LoVo (cell line): Measurements from ENCODE around the gene METTL23.
"Not testable (repeated sequence)": the region's sequence is repeated elsewhere in the genome, so short reads cannot be mapped to it uniquely, and the experiment has no call there.

Experiments
- DNase-seq: peaks from one replicate; pipeline ENCODE4 v3.0.0-alpha.2; 2016; ENCODE audit warnings: low spot score

Gene METTL23

DNA sequence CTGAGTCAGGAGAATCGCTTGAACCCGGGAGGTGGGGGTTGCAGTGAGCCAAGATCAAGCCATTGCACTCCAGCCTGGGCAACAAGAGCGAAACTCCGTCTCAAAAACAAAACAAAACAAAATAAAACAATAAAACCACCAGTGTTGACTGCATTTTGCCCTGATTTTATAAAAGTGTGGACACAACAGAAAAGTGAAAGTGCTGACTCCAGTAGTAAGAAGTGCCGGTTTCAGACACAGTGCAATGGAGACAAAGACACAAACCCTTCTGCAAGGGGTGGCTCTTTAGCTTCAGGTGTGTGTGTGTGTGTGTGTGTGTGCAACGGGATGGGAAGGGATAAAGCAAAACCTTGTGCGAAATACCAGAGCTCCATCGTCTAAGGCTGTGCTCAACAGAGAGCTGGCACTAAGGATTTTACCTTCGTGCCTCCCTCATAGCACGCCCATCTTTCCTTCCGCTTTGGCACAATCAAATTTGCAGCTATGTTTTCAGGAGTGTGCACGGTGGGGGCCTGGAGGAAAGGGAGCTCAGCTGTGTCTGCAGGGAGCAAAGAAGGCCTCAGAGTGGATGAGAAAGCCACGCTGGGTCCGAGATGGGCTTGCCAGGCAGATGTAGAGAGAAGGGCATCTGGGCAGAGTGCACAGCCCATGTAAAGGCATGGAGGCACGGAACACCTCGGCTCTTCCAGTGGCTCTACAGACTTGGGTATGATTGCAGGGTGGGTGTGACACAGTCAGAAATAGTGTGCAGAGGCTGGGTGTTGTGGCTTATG, 31.4 kb upstream of the METTL23 start:
- DNase-seq = no peak

DNA sequence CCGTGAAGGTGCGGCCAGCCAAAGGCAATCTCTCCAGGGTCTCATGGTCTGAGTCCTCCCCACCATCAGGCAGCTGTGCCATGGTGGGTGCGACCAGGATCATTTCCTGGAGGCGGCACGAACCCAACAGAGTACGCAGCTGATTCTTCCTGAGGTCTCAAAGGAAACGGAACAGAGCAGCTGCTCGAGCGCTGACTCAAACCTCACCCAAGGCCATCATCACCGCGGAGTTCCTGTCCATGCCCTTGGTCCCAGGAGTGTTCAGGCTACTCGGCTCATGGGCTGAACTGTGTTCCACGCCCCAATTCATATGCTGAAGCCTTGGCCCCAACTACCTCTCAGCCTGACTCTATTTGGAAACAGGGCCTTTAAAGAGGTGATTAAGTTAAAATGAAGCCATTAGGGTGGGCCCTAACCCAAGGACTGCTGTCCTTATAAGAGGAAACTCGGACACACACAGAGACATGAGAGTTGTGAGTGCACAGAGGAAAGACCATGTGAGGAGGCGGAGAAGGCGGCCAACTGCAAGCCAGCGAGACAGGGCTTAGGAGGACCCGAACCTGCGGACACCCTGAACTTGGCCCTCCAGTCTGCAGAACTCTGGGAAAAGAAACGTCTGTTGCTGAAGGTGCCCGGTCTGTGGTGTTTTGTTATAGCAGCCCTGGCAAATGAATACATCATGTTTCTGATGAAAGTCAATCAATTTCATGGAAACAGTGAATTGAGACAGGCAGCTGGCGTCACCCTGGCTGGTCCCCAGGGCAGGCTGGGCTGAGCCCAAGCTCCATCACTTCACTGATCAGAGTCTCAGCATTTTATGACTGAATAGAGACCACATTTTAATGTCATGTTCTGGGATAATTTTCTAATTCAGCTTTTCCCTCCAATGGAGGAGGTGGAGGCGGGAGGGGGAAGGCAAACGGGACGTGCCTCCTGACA, 29.6 kb upstream of the METTL23 start:
- DNase-seq = no peak

GRCh38 chr17:76697702-76698465, 28.8 kb upstream of the METTL23 start:
- DNase-seq = no peak

- DNase-seq = not testable (repeated sequence)
Measured at GRCh38 chr17:76698466-76698977, 28.1 kb upstream of the METTL23 start.

DNA sequence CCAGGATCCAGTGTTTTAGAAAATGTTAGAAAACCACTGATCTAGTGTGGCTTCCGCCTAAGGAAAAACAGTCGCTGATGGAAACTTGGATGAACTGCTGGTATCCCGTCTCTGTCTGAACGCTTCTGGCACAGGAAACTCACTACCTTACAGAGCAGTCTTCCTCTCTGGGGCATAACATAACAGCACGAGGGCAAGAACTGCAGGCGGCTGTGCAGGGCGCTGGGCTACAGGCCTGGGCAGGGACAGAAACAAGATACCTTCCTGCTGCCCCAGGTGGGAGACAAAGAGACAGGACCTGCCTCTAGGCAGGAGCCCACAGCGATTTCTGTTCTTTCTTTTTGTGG, 26.4 kb upstream of the METTL23 start:
- no peak for DNase-seq

DNA sequence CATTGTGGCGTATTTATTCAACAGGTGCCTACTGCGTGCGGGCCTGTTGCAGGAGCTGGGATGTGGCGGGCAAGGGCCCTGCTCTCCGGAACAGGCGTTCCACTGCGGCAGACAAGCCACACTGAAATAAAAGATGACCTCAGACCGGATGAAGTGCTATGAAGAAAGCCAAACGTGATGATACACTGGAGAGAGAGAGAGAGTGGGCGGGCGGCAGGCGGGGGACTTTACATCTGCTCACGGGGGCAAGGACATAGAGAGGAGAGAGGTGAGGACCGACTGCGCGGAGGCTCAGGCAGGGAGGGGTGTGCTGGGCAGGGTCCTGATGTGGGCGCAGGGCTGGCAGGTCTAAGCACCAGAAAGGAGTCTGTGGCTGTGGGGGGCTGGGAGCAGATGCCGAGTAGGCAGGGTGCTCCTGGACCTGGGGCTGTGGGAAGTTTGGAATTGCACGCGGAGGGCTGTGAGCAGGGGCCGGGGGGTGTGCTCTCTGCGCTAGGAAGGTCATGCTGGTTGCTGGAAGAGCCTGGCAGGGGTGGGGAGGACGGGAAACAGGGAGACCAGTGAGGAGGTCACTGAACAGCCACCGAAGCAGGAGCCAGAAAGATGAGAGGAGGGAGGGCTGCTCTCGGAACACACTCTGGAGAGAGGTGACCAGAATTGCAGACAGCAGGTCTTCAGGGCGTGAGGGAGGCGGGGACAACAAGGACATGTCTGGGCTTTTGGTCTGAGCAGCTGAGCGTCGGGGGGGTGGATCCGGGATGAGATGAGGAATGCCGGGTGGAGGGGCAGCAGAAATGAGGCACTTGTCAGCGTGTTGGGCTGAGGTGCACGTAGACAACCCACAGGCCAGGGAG, 25.8 kb upstream of the METTL23 start:
- DNase-seq = no peak

DNA sequence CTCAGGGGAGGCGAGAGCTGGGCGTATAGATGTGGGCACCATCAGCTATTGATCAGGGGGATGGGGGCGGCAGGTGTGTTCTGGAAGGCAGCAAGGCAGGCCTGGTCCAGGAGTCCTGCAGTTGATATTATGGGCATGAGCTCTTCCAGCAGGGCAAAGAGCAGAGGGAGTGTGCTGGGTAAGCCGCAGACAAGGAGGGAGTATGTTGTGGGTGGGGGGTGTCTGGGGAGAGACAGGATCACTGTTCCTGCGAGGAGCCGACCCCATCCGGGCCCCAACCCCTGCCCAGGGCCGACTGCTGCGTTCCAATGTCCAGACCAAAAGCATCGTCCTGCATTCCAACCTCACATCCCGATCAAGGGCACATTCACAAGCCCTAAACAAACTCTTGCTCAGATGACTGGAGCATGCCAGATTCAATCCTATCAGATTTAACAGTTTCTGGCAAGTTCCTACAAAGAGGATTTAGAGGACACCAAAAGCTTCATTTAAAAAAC, 25.1 kb upstream of the METTL23 start:
- no peak for DNase-seq

DNA sequence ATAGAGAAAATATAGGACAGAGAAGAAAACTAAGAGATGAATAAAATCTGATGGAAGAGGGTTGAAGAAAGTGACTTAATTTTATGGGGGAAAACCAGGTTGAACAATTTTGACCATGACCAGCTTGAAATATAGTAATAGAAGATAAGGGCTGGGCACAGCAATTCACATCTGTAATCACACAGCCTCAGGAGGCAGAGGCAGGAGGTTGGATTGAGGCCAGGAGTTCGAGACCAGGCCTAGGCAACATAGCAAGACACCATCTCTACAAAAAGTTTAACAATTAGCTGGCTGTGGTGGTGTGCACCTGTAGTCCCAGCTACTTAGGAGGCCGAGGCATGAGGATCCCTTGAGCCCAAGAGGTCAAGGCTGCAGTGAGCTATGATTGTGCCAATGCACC, 24.6 kb upstream of the METTL23 start:
- DNase-seq = no peak

DNA sequence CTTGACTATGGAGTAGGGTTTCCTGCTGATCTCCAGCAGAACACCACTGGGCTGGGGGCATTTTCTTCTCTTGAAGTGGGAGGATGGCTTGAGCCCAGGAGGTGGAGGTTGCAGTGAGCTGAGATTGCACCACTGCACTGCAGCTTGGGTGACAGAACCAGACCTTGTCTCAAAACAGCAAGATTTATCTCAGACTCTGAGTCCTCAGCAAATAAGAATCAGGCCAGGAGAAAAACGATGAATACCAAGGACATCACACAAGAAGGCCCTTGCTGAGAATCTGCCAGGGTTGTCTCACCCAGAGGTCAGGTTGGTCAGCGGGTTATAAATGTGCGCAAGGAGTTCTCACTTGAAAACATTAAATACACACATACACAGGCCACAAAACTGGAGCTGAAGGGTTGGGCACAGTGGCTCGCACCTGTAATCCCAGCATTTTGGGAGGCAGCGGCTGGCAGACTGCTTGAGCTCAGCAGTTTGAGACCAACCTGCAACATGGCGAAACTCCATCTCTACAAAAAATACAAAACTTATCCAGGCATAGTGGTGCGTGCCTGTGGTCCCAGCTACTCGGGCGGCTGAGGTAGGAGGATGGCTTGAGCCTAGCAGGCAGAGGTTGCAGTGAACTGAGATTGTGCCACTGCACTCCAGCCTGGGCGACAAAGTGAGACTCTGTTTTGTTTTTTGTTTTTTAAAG, 23.6 kb upstream of the METTL23 start:
- DNase-seq = no peak

GRCh38 chr17:76704805-76705204, 21.8 kb upstream of the METTL23 start:
- DNase-seq = no peak

GRCh38 chr17:76706817-76707216, 19.8 kb upstream of the METTL23 start:
- no peak for DNase-seq

GRCh38 chr17:76707985-76708807, 18.4 kb upstream of the METTL23 start:
- no peak for DNase-seq

GRCh38 chr17:76709077-76709950, 17.3 kb upstream of the METTL23 start:
- no peak for DNase-seq

GRCh38 chr17:76709951-76710862, 16.4 kb upstream of the METTL23 start:
- DNase-seq = not testable (repeated sequence)

GRCh38 chr17:76710863-76711611, 15.6 kb upstream of the METTL23 start, which contains the start of gene MXRA7:
Gene MXRA7 (minus strand): TSS chr17:76710965. CDS start chr17:76710946, 19 bp downstream.
- peak; percentile 68 for DNase-seq

DNA sequence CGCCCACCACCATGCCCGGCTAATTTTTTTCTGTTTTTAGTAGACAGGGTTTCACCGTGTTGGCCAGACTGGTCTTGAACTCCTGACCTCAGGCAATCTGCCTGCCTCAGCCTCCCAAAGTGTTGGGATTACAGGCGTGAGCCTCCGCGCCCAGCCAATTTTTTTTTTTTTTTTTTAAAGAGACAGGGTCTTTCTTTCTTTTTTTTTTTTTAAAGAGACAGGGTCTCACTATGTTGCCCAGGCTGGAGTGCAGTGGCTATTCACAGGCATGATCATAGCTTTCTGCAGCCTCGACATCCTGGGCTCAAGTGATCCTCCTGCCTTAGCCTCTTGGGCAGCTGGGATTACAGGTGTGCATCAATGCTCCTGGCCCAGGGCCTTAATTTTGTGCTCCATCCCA, 14.3 kb upstream of the METTL23 start:
- not testable (repeated sequence) for DNase-seq

- DNase-seq = no peak
Measured at GRCh38 chr17:76713765-76714164, 12.9 kb upstream of the METTL23 start.
